Endothelial cell (in vitro differentiated cells): ENCODE measurements around the gene ZNF552. TPM values are rescaled to one million over a fixed set of nuclear protein-coding genes. Genes with fewer than 3 reads are reported as not detected.
"Not testable (repeated sequence)": the region's sequence is repeated elsewhere in the genome, so short reads cannot be mapped to it uniquely, and the experiment has no call there.

Source experiments
- DNase-seq: peaks from one replicate; pipeline ENCODE4 v3.0.0; 2021; ENCODE audit warnings: low spot score
- H3K27ac Mint-ChIP-seq: one replicate; pipeline ENCODE4 v1.8.0; 2021; ENCODE audit warnings: mixed read lengths, inconsistent platforms; ENCODE audit not compliant: unreplicated experiment
- H3K27me3 Mint-ChIP-seq: one replicate; pipeline ENCODE4 v1.8.0; 2021; ENCODE audit warnings: mild to moderate bottlenecking, moderate library complexity, mixed read lengths, inconsistent platforms; ENCODE audit not compliant: unreplicated experiment
- H3K36me3 Mint-ChIP-seq: one replicate; pipeline ENCODE4 v1.8.0; 2021; ENCODE audit warnings: mild to moderate bottlenecking, low read depth, mixed read lengths, inconsistent platforms; ENCODE audit not compliant: unreplicated experiment
- H3K4me1 Mint-ChIP-seq: one replicate; pipeline ENCODE4 v1.8.0; 2021; ENCODE audit warnings: mild to moderate bottlenecking, mixed read lengths, inconsistent platforms; ENCODE audit not compliant: unreplicated experiment
- H3K4me3 Mint-ChIP-seq: one replicate; pipeline ENCODE4 v1.8.0; 2021; ENCODE audit warnings: mild to moderate bottlenecking, mixed read lengths, inconsistent platforms; ENCODE audit not compliant: unreplicated experiment
- H3K9me3 Mint-ChIP-seq: one replicate; pipeline ENCODE4 v1.8.0; 2021; ENCODE audit warnings: mixed read lengths, inconsistent platforms; ENCODE audit not compliant: unreplicated experiment
- CTCF ChIP-seq: fragments of 200-600 bp; sonication (generic); IDR thresholded peaks from one replicate; pipeline ENCODE4 v1.5.0; 2021; ENCODE audit warnings: antibody characterized with exemption; ENCODE audit not compliant: unreplicated experiment
- long read RNA-seq: library from polyadenylated mRNA; unstranded; transcript quantifications from one replicate; pipeline ENCODE4 v2.0.0, GENCODE V29; 2020; ENCODE audit not compliant: unreplicated experiment
- total RNA-seq: library from RNA; stranded (reverse); fragmentation: NEBNext Ultra II Directional; extraction: Animal tissue kit (Norgen Biotek cat#: 25700); gene quantifications from one replicate; pipeline ENCODE4 v1.2.1, GENCODE V29; 2021; ENCODE audit not compliant: unreplicated experiment

Gene ZNF552
- total RNA-seq: 7.0 TPM
- long read RNA-seq, partial matches to known transcripts: 0 of 5 reads
- long read RNA-seq, other reads (novel, unspliced or antisense): 3 of 5 reads

GRCh38 chr19:57814505-57815246, at the start of gene ZNF552:
TSS of gene ZNF552 (minus strand) at chr19:57814913. CDS start at chr19:57814743, 170 bp downstream.
- Mint-ChIP-seq H3K36me3 (peaks cover 20% of the 10 kb centered on the region), H3K4me3 (peak within 1 kb of the TSS; percentile 96), H3K27me3 (peaks cover 13% of the 10 kb centered on the region), H3K9me3 (no peaks in the 10 kb centered on the region), H3K4me1 (peaks cover 32% of the 10 kb centered on the region), H3K27ac (peak within 1 kb of the TSS; percentile 74)
- peak; percentile 68 for DNase-seq
- no peak for TF ChIP-seq CTCF

DNA sequence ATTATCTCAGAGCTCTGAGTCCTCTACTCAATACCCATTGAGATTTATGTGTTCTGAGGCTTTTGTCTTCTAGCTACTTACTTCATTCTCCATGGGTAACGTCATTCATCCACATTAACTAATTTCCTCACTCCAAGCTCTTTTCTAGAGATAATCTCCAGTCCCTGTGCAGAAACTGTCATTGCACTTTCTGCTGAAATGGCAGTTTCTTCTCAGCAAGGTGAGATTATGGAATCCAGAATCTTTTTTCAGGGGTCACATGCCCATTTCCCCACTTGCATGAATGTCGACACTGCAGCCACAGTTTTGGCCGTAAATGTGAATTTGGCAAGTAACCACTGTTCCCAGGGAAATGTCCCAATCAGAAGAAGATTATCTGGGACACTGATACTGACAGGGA, 47.6 kb upstream of the ZNF552 start:
- not testable (repeated sequence) for H3K9me3 Mint-ChIP-seq

DNA sequence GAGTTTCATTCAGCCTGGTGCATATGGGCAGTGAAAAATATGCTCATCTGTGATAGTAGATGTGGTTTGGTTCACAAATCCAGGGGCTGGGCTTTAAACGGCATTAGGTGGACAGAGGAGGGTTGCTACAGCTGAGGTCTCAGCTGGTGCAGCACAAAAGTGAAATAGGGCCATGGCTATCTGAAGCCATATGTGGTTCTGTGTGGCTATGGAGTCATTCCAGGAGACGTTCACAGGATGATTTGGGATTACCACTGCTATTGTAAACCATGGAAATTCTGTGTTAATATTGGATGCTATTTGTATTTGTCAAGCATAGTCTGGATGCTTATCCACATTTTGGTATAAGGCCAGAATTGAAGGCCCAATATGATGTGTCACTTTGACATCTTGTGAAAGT, 39.4 kb upstream of the ZNF552 start:
- H3K9me3 Mint-ChIP-seq, H3K4me3 Mint-ChIP-seq, DNase-seq, H3K27ac Mint-ChIP-seq: not testable (repeated sequence)
- peaks cover 38% of the 10 kb centered on the region for H3K36me3 Mint-ChIP-seq
- H3K27me3 Mint-ChIP-seq: peaks cover 15% of the 10 kb centered on the region
- H3K4me1 Mint-ChIP-seq: peaks cover 16% of the 10 kb centered on the region

More for the DNA sequence above, 47.6 kb upstream of the ZNF552 start:
- H3K4me3 Mint-ChIP-seq, H3K27me3 Mint-ChIP-seq, H3K4me1 Mint-ChIP-seq, H3K27ac Mint-ChIP-seq, DNase-seq: not testable (repeated sequence)
- H3K36me3 Mint-ChIP-seq: peaks cover 34% of the 10 kb centered on the region

- H3K27ac Mint-ChIP-seq: peak overlapping the region; percentile 22
- H3K36me3 Mint-ChIP-seq: peaks cover 31% of the 10 kb centered on the region
- peaks cover 13% of the 10 kb centered on the region for H3K27me3 Mint-ChIP-seq
Observed at GRCh38 chr19:57851812-57852603, 37.3 kb upstream of the ZNF552 start.

GRCh38 chr19:57850553-57851017, 35.9 kb upstream of the ZNF552 start:
- no peak for DNase-seq
- peaks cover 16% of the 10 kb centered on the region for H3K4me1 Mint-ChIP-seq
- peaks cover 12% of the 10 kb centered on the region for H3K27me3 Mint-ChIP-seq
- H3K27ac Mint-ChIP-seq: peak overlapping the region; percentile 96
- H3K36me3 Mint-ChIP-seq: peaks cover 26% of the 10 kb centered on the region
- TF ChIP-seq CTCF: no peak
- no peaks in the 10 kb centered on the region for H3K9me3 Mint-ChIP-seq
- H3K4me3 Mint-ChIP-seq: peak overlapping the region; percentile 99

More at GRCh38 chr19:57851812-57852603, 37.3 kb upstream of the ZNF552 start:
- DNase-seq, H3K9me3 Mint-ChIP-seq: not testable (repeated sequence)
- H3K4me3 Mint-ChIP-seq: peak overlapping the region; percentile 56
- peaks cover 16% of the 10 kb centered on the region for H3K4me1 Mint-ChIP-seq

- Mint-ChIP-seq H3K27me3 (peaks cover 12% of the 10 kb centered on the region), H3K27ac (peak within 1 kb of the TSS; percentile 96), H3K36me3 (peaks cover 26% of the 10 kb centered on the region), H3K4me3 (peak within 1 kb of the TSS; percentile 99), H3K4me1 (peaks cover 16% of the 10 kb centered on the region)
- not testable (repeated sequence) for H3K9me3 Mint-ChIP-seq
- peak; percentile 50 for DNase-seq
Observed at GRCh38 chr19:57849666-57850473, 35.2 kb upstream of the ZNF552 start, which contains the start of gene ZNF587. TSS of gene ZNF587 (plus strand) at chr19:57849859. CDS start at chr19:57850039, 180 bp downstream.

- peak overlapping the region; percentile 99 for H3K4me3 Mint-ChIP-seq
- peak overlapping the region; percentile 64 for H3K27ac Mint-ChIP-seq
- peaks cover 16% of the 10 kb centered on the region for H3K4me1 Mint-ChIP-seq
- DNase-seq, H3K9me3 Mint-ChIP-seq: not testable (repeated sequence)
- peaks cover 26% of the 10 kb centered on the region for H3K36me3 Mint-ChIP-seq
- H3K27me3 Mint-ChIP-seq: peaks cover 12% of the 10 kb centered on the region
Observed at GRCh38 chr19:57849162-57849665, 34.5 kb upstream of the ZNF552 start.

GRCh38 chr19:57847164-57847563, 32.5 kb upstream of the ZNF552 start:
- peak overlapping the region; percentile 74 for H3K27ac Mint-ChIP-seq
- H3K27me3 Mint-ChIP-seq, DNase-seq, H3K9me3 Mint-ChIP-seq, H3K4me3 Mint-ChIP-seq: not testable (repeated sequence)
- peaks cover 20% of the 10 kb centered on the region for H3K36me3 Mint-ChIP-seq
- peaks cover 16% of the 10 kb centered on the region for H3K4me1 Mint-ChIP-seq
